OCI-LY3 (cell line): ENCODE data around the gene PTHLH.

Source experiments
- H2AFZ ChIP-seq: fragments of 200-600, 300-600 bp; shearing (Covaris generic); 2 replicates; pipeline ENCODE4 v1.6.0; 2014; ENCODE audit warnings: antibody characterized with exemption, low read depth, low read length
- H3K27ac ChIP-seq: fragments of 200-600, 300-600 bp; sonication (generic); 2 replicates; pipeline ENCODE4 v1.5.1; 2014; ENCODE audit warnings: mild to moderate bottlenecking, low read length, moderate library complexity, mixed read lengths
- H3K27me3 ChIP-seq: fragments of 200-600, 300-600 bp; sonication (generic); 2 replicates; pipeline ENCODE4 v1.6.1; 2014; ENCODE audit warnings: low read depth, low read length, mixed read lengths
- H3K36me3 ChIP-seq: fragments of 200-600, 300-600 bp; sonication (generic); replicated peaks from 2 replicates; pipeline ENCODE3; 2014; ENCODE audit warnings: low read depth, low read length, mixed read lengths
- H3K4me1 ChIP-seq: fragments of 300-600, 200-600 bp; sonication (generic); 2 replicates; pipeline ENCODE4 v1.6.1; 2014; ENCODE audit warnings: low read length, mixed read lengths
- H3K4me2 ChIP-seq: fragments of 200-600, 300-600 bp; sonication (generic); 2 replicates; pipeline ENCODE4 v1.6.1; 2014; ENCODE audit warnings: low read length, mixed read lengths
- H3K4me3 ChIP-seq: fragments of 300-600, 200-600 bp; sonication (generic); 2 replicates; pipeline ENCODE4 v1.5.1; 2014; ENCODE audit warnings: antibody characterized with exemption, mild to moderate bottlenecking, low read length, moderate library complexity
- H3K79me2 ChIP-seq: fragments of 300-600, 200-600 bp; shearing (Covaris generic); 2 replicates; pipeline ENCODE4 v1.6.1; 2014; ENCODE audit warnings: mild to moderate bottlenecking, low read length, mixed read lengths
- H3K9ac ChIP-seq: fragments of 300-600, 200-600 bp; shearing (Covaris generic); 2 replicates; pipeline ENCODE4 v1.6.0; 2014; ENCODE audit warnings: mild to moderate bottlenecking, low read length, moderate library complexity
- H3K9me3 ChIP-seq: fragments of 200-600, 300-600 bp; shearing (Covaris generic); 2 replicates; pipeline ENCODE4 v1.6.1; 2014; ENCODE audit warnings: low read length, mixed read lengths; ENCODE audit not compliant: insufficient read depth
- H4K20me1 ChIP-seq: fragments of 200-600, 300-600 bp; sonication (generic); 2 replicates; pipeline ENCODE4 v1.6.1; 2016; ENCODE audit warnings: low read length, mixed read lengths; ENCODE audit not compliant: insufficient read depth
- CTCF ChIP-seq: fragments of 200-600, 300-600 bp; sonication (generic); IDR thresholded peaks from 2 replicates; pipeline ENCODE4 v1.5.1; 2014; ENCODE audit warnings: antibody characterized with exemption, low read length, low read depth
- EZH2phosphoT487 ChIP-seq: fragments of 200-600 bp; shearing (Covaris generic); IDR thresholded peaks from 2 replicates; pipeline ENCODE4 v1.6.1; 2018; ENCODE audit warnings: antibody characterized with exemption, mixed run types, low read depth

PTHLH gene

GRCh38 chr12:27971606-27972005, 927 bp downstream of the PTHLH start:
- 0 out of 2 replicates have a peak, but pooled peaks cover 5% of the 10 kb centered on the region for H3K27me3 ChIP-seq

DNA sequence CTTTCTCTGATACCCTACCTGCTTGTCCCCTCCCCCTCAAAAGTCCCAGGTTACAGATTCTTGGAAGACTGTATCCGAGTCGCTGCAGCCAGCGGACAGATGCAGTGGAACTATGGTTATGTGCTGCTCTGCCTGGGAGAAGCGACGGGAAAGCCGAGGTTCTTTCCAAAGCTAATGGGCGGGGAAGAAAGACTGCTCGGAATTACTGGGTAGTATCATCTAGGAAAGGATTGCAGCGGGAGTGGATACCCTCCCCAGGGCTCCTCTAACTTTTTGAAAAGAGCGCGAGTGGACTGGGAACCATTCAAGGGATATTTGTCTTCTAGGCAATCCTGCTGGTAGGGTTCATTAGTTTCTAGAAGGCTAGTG, 1.4 kb downstream of the PTHLH start:
- Histone ChIP-seq H3K36me3 (no peaks in the 10 kb centered on the region), H3K4me3 (no peak overlapping the region), H3K79me2 (no peaks in the 10 kb centered on the region), H3K4me1 (peaks cover 13% of the 10 kb centered on the region), H4K20me1 (no peaks in the 10 kb centered on the region), H3K27me3 (peaks cover 5% of the 10 kb centered on the region; the same call in 1 of the 2 replicates), H3K9ac (no peak overlapping the region), H2AFZ (no peak overlapping the region), H3K9me3 (no peaks in the 10 kb centered on the region), H3K4me2 (no peak overlapping the region), H3K27ac (no peak overlapping the region)
- TF ChIP-seq EZH2phosphoT487 (no peak), CTCF (no peak)

More at GRCh38 chr12:27971606-27972005, 927 bp downstream of the PTHLH start:
- H3K9me3 ChIP-seq: no peaks in the 10 kb centered on the region
- no peaks in the 10 kb centered on the region for H4K20me1 ChIP-seq
- no peak overlapping the region for H3K27ac ChIP-seq
- H3K36me3 ChIP-seq: no peaks in the 10 kb centered on the region
- TF ChIP-seq EZH2phosphoT487 (no peak), CTCF (no peak)
- no peak overlapping the region for H3K4me2 ChIP-seq
- no peak overlapping the region for H3K4me3 ChIP-seq
- H3K4me1 ChIP-seq: peaks cover 11% of the 10 kb centered on the region
- no peak overlapping the region for H3K9ac ChIP-seq
- H3K79me2 ChIP-seq: no peaks in the 10 kb centered on the region
- no peak overlapping the region for H2AFZ ChIP-seq

- no peak for TF ChIP-seq EZH2phosphoT487
- TF ChIP-seq CTCF: no peak
- Histone ChIP-seq H2AFZ (no peak overlapping the region), H3K9ac (no peak overlapping the region), H3K27ac (no peak overlapping the region), H3K4me2 (no peak overlapping the region), H3K79me2 (no peaks in the 10 kb centered on the region), H3K9me3 (no peaks in the 10 kb centered on the region), H3K36me3 (no peaks in the 10 kb centered on the region), H4K20me1 (no peaks in the 10 kb centered on the region), H3K27me3 (peaks cover 9% of the 10 kb centered on the region; the same call in 1 of the 2 replicates), H3K4me1 (peaks cover 13% of the 10 kb centered on the region), H3K4me3 (peak overlapping the region; percentile 78; the same call in 1 of the 2 replicates)
Measured at GRCh38 chr12:27970401-27971120, 2.0 kb downstream of the PTHLH start.

DNA sequence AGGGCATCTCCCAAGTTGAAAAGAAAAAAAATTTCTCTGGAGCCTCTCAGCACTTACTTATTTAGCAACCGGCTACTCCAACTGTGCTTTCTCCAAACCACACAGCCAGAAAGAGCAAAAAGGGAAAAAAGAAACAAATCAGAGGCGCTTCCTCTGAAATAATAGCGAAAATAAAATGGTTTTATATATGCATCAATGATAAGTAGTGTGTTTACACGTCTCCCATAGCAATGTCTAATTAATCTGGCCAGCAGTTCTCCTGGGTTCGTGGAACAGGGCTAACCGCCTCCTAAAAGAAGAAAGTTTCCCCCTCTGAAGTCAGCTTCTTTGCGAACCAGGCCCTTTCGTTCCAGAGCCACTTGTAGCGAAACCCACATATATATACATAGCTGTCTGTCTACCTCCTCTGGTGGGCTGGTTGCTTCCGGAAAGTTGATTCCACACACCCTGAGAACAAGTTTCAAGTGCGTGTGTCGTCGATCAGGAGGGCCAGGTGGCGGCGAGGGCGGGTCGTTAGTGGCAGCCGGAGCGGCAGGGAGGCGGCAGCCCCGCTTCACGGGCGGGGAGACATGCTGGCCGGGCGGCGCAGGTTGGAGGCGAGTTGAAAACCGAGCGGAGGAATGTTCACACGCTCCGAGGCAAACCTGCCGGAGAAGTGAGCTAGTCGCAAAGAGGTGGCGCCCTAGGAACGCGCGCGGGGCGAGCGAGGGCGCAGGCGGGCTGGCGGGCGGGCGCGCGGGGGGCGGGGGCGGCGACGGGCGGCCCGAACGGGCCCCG, 2.7 kb downstream of the PTHLH start:
- no peaks in the 10 kb centered on the region for H4K20me1 ChIP-seq
- peaks cover 9% of the 10 kb centered on the region for H3K27me3 ChIP-seq
- peak overlapping the region; percentile 78 for H3K4me3 ChIP-seq
- no peaks in the 10 kb centered on the region for H3K36me3 ChIP-seq
- peak overlapping the region; percentile 81 for H2AFZ ChIP-seq
- H3K79me2 ChIP-seq: no peaks in the 10 kb centered on the region
- H3K9ac ChIP-seq: peak overlapping the region; percentile 45
- H3K27ac ChIP-seq: no peak overlapping the region
- no peaks in the 10 kb centered on the region for H3K9me3 ChIP-seq
- H3K4me2 ChIP-seq: peak overlapping the region; percentile 96
- no peak for TF ChIP-seq EZH2phosphoT487
- peak; percentile 27; the same call in 1 of the 2 replicates for TF ChIP-seq CTCF
- peaks cover 13% of the 10 kb centered on the region for H3K4me1 ChIP-seq
